Right lung (tissue), 10 donors: ENCODE results near the gene PLXND1. TPM values are rescaled to one million over a fixed set of nuclear protein-coding genes. Genes with fewer than 3 reads are reported as not detected.
"Not testable (repeated sequence)": the region's sequence is repeated elsewhere in the genome, so short reads cannot be mapped to it uniquely, and the experiment has no call there.

Experiments
- DNase-seq, 2 donors: peaks; one replicate each; pipeline ENCODE4 v3.0.0-alpha.2; 2013
- long read RNA-seq, 8 donors: transcript quantifications; one replicate each; lab custom pipeline, GENCODE V29; 2026
- polyA plus RNA-seq, 5 donors: library from polyadenylated mRNA; unstranded; fragments of 120-200 nt; gene quantifications; one replicate each; pipeline versions ENCODE4 v1.2.1 to v1.2.3, GENCODE V29; 2013; ENCODE audit warnings: inconsistent platforms in 1 of 5, low replicate concordance in 1 of 5; ENCODE audit not compliant: insufficient read length in 5 of 5, insufficient read depth in 1 of 5

Gene PLXND1
- 100 to 1,000 TPM; 167 to 213 (median 176) TPM for polyA plus RNA-seq
- long read RNA-seq, donor 1, full-length matches to known transcripts = 10 of 102 reads
- long read RNA-seq, donor 1, partial matches to known transcripts = 92 of 102 reads
- long read RNA-seq, donor 1, other reads (novel, unspliced or antisense) = 0 of 102 reads
- long read RNA-seq, donor 2, full-length matches to known transcripts = 5 of 68 reads
- long read RNA-seq, donor 2, partial matches to known transcripts = 63 of 68 reads
- long read RNA-seq, donor 2, other reads (novel, unspliced or antisense) = 0 of 68 reads
- long read RNA-seq, donor 3, partial matches to known transcripts = 8 of 9 reads
- long read RNA-seq, donor 3, other reads (novel, unspliced or antisense) = 0 of 9 reads
- long read RNA-seq, donor 4, full-length matches to known transcripts = 3 of 82 reads
- long read RNA-seq, donor 4, partial matches to known transcripts = 79 of 82 reads
- long read RNA-seq, donor 4, other reads (novel, unspliced or antisense) = 0 of 82 reads
- long read RNA-seq, donor 5, partial matches to known transcripts = 87 of 89 reads
- long read RNA-seq, donor 5, other reads (novel, unspliced or antisense) = 0 of 89 reads
- long read RNA-seq, donor 6, full-length matches to known transcripts = 5 of 112 reads
- long read RNA-seq, donor 6, partial matches to known transcripts = 107 of 112 reads
- long read RNA-seq, donor 6, other reads (novel, unspliced or antisense) = 0 of 112 reads
- long read RNA-seq, donor 7, full-length matches to known transcripts = 7 of 59 reads
- long read RNA-seq, donor 7, partial matches to known transcripts = 52 of 59 reads
- long read RNA-seq, donor 7, other reads (novel, unspliced or antisense) = 0 of 59 reads
- long read RNA-seq, donor 8, full-length matches to known transcripts = 1 of 28 reads
- long read RNA-seq, donor 8, partial matches to known transcripts = 27 of 28 reads
- long read RNA-seq, donor 8, other reads (novel, unspliced or antisense) = 0 of 28 reads

- peak; percentile 83 for DNase-seq
Observed at GRCh38 chr3:129606636-129607390, at the start of gene PLXND1. Gene PLXND1 (minus strand): TSS chr3:129606676. CDS start chr3:129606639, 37 bp downstream.

GRCh38 chr3:129655291-129655700, 48.8 kb upstream of the PLXND1 start:
- no peak for DNase-seq

- DNase-seq = no peak
Observed at GRCh38 chr3:129654131-129654530, 47.7 kb upstream of the PLXND1 start.

GRCh38 chr3:129653019-129653418, 46.5 kb upstream of the PLXND1 start:
- no peak for DNase-seq

GRCh38 chr3:129651435-129652202, 45.1 kb upstream of the PLXND1 start:
- no peak for DNase-seq

- DNase-seq = peak; percentile 52 to 65
Observed at GRCh38 chr3:129650256-129650872, 43.9 kb upstream of the PLXND1 start.

GRCh38 chr3:129648391-129648790, 41.9 kb upstream of the PLXND1 start:
- DNase-seq = no peak

- no peak for DNase-seq
Observed at GRCh38 chr3:129645286-129645685, 38.8 kb upstream of the PLXND1 start.

GRCh38 chr3:129644836-129645235, 38.4 kb upstream of the PLXND1 start:
- DNase-seq = no peak

- not testable (repeated sequence) for DNase-seq
Observed at GRCh38 chr3:129641567-129642260, 35.2 kb upstream of the PLXND1 start.

GRCh38 chr3:129640985-129641384, 34.5 kb upstream of the PLXND1 start:
- DNase-seq = not testable (repeated sequence)

- no peak for DNase-seq
Observed at GRCh38 chr3:129638481-129638880, 32.0 kb upstream of the PLXND1 start.

GRCh38 chr3:129636082-129636481, 29.6 kb upstream of the PLXND1 start:
- no peak for DNase-seq

GRCh38 chr3:129635656-129636055, 29.2 kb upstream of the PLXND1 start:
- no peak for DNase-seq

GRCh38 chr3:129633751-129634481, 27.4 kb upstream of the PLXND1 start:
- no peak for DNase-seq

- DNase-seq = no peak
Observed at GRCh38 chr3:129632977-129633376, 26.5 kb upstream of the PLXND1 start.

GRCh38 chr3:129632556-129632955, 26.1 kb upstream of the PLXND1 start:
- no peak for DNase-seq

- DNase-seq = no peak
Observed at GRCh38 chr3:129632056-129632455, 25.6 kb upstream of the PLXND1 start.

GRCh38 chr3:129629011-129629410, 22.5 kb upstream of the PLXND1 start:
- no peak for DNase-seq
